HepG2 (cell line): Measurements from ENCODE around the gene MRPS14. TPM values are rescaled to one million over a fixed set of nuclear protein-coding genes. Genes with fewer than 3 reads are reported as not detected.

Experiments used
- ATAC-seq: fragments of 200-7000 bp; cut with Tn5 transposase; 3 replicates; pipeline ENCODE4 v1.9.1; 2020; ENCODE audit warnings: mild to moderate bottlenecking, moderate library complexity
- BruUV-seq: library from RNA; stranded (reverse); fragments of 400-500 nt; replicated peaks from 2 replicates; lab custom pipeline; 2021; lab: Mats Ljungman, UMichigan
- CTCF ChIA-PET: fragments of 300-600 bp; formaldehyde crosslinking; extraction: SDS; loops from one replicate; lab custom pipeline; 2021; ENCODE audit warnings: low total read pairs, inconsistent platforms, low intra/inter-chr PET ratio; lab: Yijun Ruan, JAX
- POLR2A ChIA-PET: fragments of 350-600 bp; sonication (Branson Sonifier 250); formaldehyde crosslinking; loops from one replicate; lab custom pipeline; 2020; ENCODE audit warnings: antibody characterized with exemption, inconsistent platforms; lab: Yijun Ruan, JAX
- DNase-seq: peaks from one replicate; pipeline ENCODE4 v3.0.0-alpha.2; 2015; ENCODE audit warnings: low spot score
- FAIRE-seq: peaks from 3 replicates; lab custom pipeline; 2011; peaks lifted over from hg19 to GRCh38; lab: Jason Lieb, UNC
- H2AFZ ChIP-seq: one replicate; pipeline ENCODE4 v1.6.1; 2011; ENCODE audit warnings: low read length, inconsistent platforms
- H3K27ac ChIP-seq: fragments of 300-600 bp; 3 replicates; pipeline ENCODE4 v1.8.0; 2011; ENCODE audit warnings: mixed run types, mild to moderate bottlenecking, mixed read lengths, low read length, inconsistent platforms; ENCODE audit not compliant: insufficient read depth; ENCODE audit errors: extremely low read length
- H3K27me3 ChIP-seq, 2 experiments: fragments of 200-600 bp in 1 of 2; 2 replicates in 1 of 2; 3 replicates in 1 of 2; pipeline versions ENCODE4 v1.6.0 to v1.8.0; 2011; ENCODE audit warnings: low read length in 2 of 2, mild to moderate bottlenecking in 2 of 2, moderate library complexity in 2 of 2, inconsistent platforms in 1 of 2; ENCODE audit not compliant: insufficient read depth in 2 of 2, control insufficient read depth in 1 of 2
- H3K36me3 ChIP-seq, 2 experiments: fragments of 200-600 bp in 1 of 2; replicated peaks in 1 of 2; 2 replicates in 1 of 2; 3 replicates in 1 of 2; pipeline versions ENCODE4 v1.5.1 to v1.8.0; 2011; ENCODE audit warnings: low read length in 2 of 2, inconsistent platforms in 1 of 2; ENCODE audit not compliant: insufficient read depth in 2 of 2, control insufficient read depth in 1 of 2
- H3K4me1 ChIP-seq: 2 replicates; pipeline ENCODE4 v1.5.1; 2012; ENCODE audit warnings: low read length, inconsistent platforms; ENCODE audit not compliant: insufficient read depth
- H3K4me2 ChIP-seq: 2 replicates; pipeline ENCODE4 v1.6.0; 2011; ENCODE audit warnings: low read depth, low read length, inconsistent platforms
- H3K4me3 ChIP-seq, 3 experiments: fragments of 200-600 bp in 1 of 3; sonication (generic), shearing (Covaris generic) in 1 of 3; replicated peaks in 1 of 3; 2 replicates each; pipeline ENCODE4 v1.5.1; 2011 to 2016; ENCODE audit warnings: low read length in 3 of 3, inconsistent platforms in 2 of 3, low read depth in 2 of 3, mild to moderate bottlenecking in 2 of 3, control low read depth in 1 of 3, mixed read lengths in 1 of 3; ENCODE audit not compliant: insufficient read depth in 1 of 3
- H3K79me2 ChIP-seq: one replicate; pipeline ENCODE4 v1.6.1; 2011; ENCODE audit warnings: low read length, inconsistent platforms; ENCODE audit not compliant: insufficient read depth
- H3K9ac ChIP-seq: 2 replicates; pipeline ENCODE4 v1.6.0; 2011; ENCODE audit warnings: mild to moderate bottlenecking, low read depth, low read length, inconsistent platforms; ENCODE audit not compliant: insufficient read depth
- H3K9me3 ChIP-seq: 2 replicates; pipeline ENCODE4 v1.5.1; 2012; ENCODE audit warnings: mild to moderate bottlenecking, low read length
- H4K20me1 ChIP-seq: 2 replicates; pipeline ENCODE4 v1.6.0; 2011; ENCODE audit warnings: inconsistent platforms, mild to moderate bottlenecking, low read length, moderate library complexity; ENCODE audit not compliant: insufficient read depth
- ATF4 ChIP-seq, 2 experiments: fragments of 450-650 bp in 1 of 2; sonication (generic) in 1 of 2; formaldehyde crosslinking; IDR thresholded peaks; 2 replicates each; pipeline versions ENCODE4 v1.5.0 to v1.8.0; 2020 to 2022; ENCODE audit warnings: mild to moderate bottlenecking in 1 of 2, missing genetic modification reagents in 1 of 2
- ATF6 ChIP-seq: sonication (generic); formaldehyde crosslinking; conservative IDR thresholded peaks from 2 replicates; pipeline ENCODE4 v1.4.0; 2020; ENCODE audit warnings: missing genetic modification reagents
- EP300 ChIP-seq, 3 experiments: sonication (generic) in 1 of 3; formaldehyde crosslinking in 1 of 3; IDR thresholded peaks; 2 replicates each; pipeline versions ENCODE4 v1.5.1 to v1.6.1; 2011 to 2020; ENCODE audit warnings: low read depth in 2 of 3, low read length in 2 of 3, borderline replicate concordance in 1 of 3, improper control_type of control experiment in 1 of 3, mild to moderate bottlenecking in 1 of 3, missing genetic modification reagents in 1 of 3, moderate library complexity in 1 of 3
- FOXK2 ChIP-seq: fragments of 450-650 bp; IDR thresholded peaks from 2 replicates; pipeline ENCODE4 v1.6.1; 2016
- HOXA9 ChIP-seq: sonication (generic); formaldehyde crosslinking; IDR thresholded peaks from 2 replicates; pipeline ENCODE4 v1.8.1; 2022; ENCODE audit warnings: missing genetic modification reagents, mild to moderate bottlenecking, moderate library complexity, borderline replicate concordance
- IRX3 ChIP-seq: sonication (generic); formaldehyde crosslinking; IDR thresholded peaks from 2 replicates; pipeline ENCODE4 v1.8.1; 2023; ENCODE audit warnings: mild to moderate bottlenecking, low read depth, missing genetic modification reagents, borderline replicate concordance
- KDM6A ChIP-seq: IDR thresholded peaks from 2 replicates; pipeline ENCODE4 v1.6.1; 2016; ENCODE audit warnings: low read depth
- PRDM4 ChIP-seq: sonication (generic); formaldehyde crosslinking; IDR thresholded peaks from 2 replicates; pipeline ENCODE4 v1.9.0; 2021; ENCODE audit warnings: missing genetic modification reagents, borderline replicate concordance
- SP2 ChIP-seq: sonication (generic); formaldehyde crosslinking; IDR thresholded peaks from 2 replicates; pipeline ENCODE4 v1.5.1; 2020; ENCODE audit warnings: mild to moderate bottlenecking, missing genetic modification reagents
- WGBS: methylation state at CpG from one replicate; pipeline ENCODE4 v1.1.6; 2017; ENCODE audit warnings: low lambda C conversion rate; 5-methylcytosine and 5-hydroxymethylcytosine counted together
- in situ Hi-C: cut with HindIII; loops from 2 replicates; pipeline ENCODE4 v1.10.0; 2017; ENCODE audit warnings: low pct_unique_long_range_greater_than_20kb; ENCODE audit not compliant: extremely low pct_ligation_motif_present
- intact Hi-C: fragments of 100-400 bp; cut with micrococcal nuclease; formaldehyde crosslinking; loops from one replicate; pipeline ENCODE4 v1.10.0; 2022; ENCODE audit not compliant: unreplicated experiment
- polyA plus RNA-seq, 8 experiments: library from polyadenylated mRNA; depleted of rRNA in 3 of 8; stranded (reverse) in 7 of 8; unstranded in 1 of 8; fragments of >200 nt; fragmentation: Illumina TruSeq in 4 of 8; extraction: Trizol in 4 of 8; gene quantifications; 2 replicates each; pipeline versions ENCODE4 v1.2.1 to v1.2.3, GENCODE V29; 2011 to 2016; ENCODE audit warnings: low read depth in 4 of 8, missing spikeins in 1 of 8, mixed read lengths in 1 of 8; ENCODE audit not compliant: insufficient read depth in 1 of 8
- total RNA-seq, 5 experiments: library from RNA; depleted of rRNA; stranded (reverse); fragments of >200 nt; fragmentation: Illumina TruSeq; extraction: Trizol; gene quantifications; 2 replicates each; pipeline ENCODE4 v1.2.3, GENCODE V29; 2016; ENCODE audit warnings: low read depth in 1 of 5
- TF ChIP-seq, protein P1 (sequence below): sonication (generic); formaldehyde crosslinking; IDR thresholded peaks from 2 replicates; pipeline ENCODE4 v1.5.0; 2020; ENCODE audit warnings: mild to moderate bottlenecking, missing genetic modification reagents
- TF ChIP-seq, protein P2 (sequence below): sonication (generic); formaldehyde crosslinking; IDR thresholded peaks from 2 replicates; pipeline ENCODE4; 2020; ENCODE audit warnings: missing genetic modification reagents, mild to moderate bottlenecking, borderline replicate concordance

MRPS14 gene
- total and polyA plus RNA-seq, 2 of the 13 experiments (the other 11 are each of a cell fraction or from before 2014, with no cell fraction given) = 36.6 to 43.2 TPM

DNA sequence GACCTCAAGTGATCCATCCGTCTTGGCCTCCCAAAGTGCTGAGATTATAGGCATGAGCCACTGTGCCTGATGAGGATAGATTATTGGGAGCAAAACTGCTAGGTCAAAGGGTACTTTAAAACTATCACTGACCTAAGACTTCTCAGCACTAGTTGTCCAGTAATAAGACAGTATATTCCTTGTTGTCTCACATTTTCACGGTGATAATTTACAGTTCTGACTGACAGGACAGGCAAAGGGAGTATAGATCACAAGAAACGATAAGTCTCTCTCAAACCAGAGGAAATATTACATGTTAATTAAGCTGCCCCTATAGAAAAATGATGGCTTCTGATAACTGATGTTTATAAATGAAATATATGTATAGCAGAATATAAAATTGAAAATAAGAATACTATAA, 3.7 kb downstream of the MRPS14 start (continued):
- TF ChIP-seq ATF4 (CRISPR knock-in tag; IDR thresholded peaks at IDR 0.05) (no peak), IRX3 (CRISPR knock-in tag) (no peak), EP300 (IDR thresholded peaks at IDR 0.05; ENCODE audit: low read depth in 2 of 2, low read length in 2 of 2) (no peak), EP300 (CRISPR knock-in tag; IDR thresholded peaks at IDR 0.05; ENCODE audit: borderline replicate concordance) (no peak)

DNA sequence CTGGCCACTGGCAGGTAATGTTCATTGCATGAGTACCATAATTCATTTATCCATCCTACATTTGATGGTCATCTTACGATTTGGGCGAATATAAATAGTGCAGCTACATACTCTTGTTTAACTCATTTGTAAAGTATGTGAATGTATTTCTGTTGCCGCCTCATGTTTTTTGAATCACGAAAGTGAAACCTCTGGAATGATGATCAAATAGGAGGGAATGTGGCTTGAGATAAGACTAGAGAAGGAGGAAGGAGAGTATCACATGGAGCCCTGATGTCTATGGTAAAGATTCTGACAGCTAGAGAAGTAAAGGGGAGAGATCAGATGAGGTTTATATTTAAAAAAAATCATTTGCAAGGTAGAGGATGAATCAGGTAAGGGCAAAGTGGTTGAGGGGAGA, 8.0 kb downstream of the MRPS14 start:
- FAIRE-seq (no peak), DNase-seq (no peak), ATAC-seq (no peak)
- no TSS peak for BruUV-seq
- peaks cover 8 to 77% of the 10 kb centered on the region in 2 experiments for H3K36me3 ChIP-seq
- H3K9ac ChIP-seq = no peak overlapping the region
- POLR2A ChIA-PET = interaction anchor here (1.8 kb wide), 1 partner anchor 8 kb away, joined by 9 read pairs; the partner anchor contains the start of gene MRPS14
- intact Hi-C loops = no loop called here
- no peaks in the 10 kb centered on the region for H3K4me1 ChIP-seq
- CTCF ChIA-PET = no interaction called here
- H3K27me3 ChIP-seq = no peaks in the 10 kb centered on the region
- no peaks in the 10 kb centered on the region for H4K20me1 ChIP-seq
- H3K4me2 ChIP-seq = no peak overlapping the region
- no peaks in the 10 kb centered on the region for H3K9me3 ChIP-seq
- TF ChIP-seq ATF6 (CRISPR knock-in tag) = no peak
- TF ChIP-seq, protein P1, sequence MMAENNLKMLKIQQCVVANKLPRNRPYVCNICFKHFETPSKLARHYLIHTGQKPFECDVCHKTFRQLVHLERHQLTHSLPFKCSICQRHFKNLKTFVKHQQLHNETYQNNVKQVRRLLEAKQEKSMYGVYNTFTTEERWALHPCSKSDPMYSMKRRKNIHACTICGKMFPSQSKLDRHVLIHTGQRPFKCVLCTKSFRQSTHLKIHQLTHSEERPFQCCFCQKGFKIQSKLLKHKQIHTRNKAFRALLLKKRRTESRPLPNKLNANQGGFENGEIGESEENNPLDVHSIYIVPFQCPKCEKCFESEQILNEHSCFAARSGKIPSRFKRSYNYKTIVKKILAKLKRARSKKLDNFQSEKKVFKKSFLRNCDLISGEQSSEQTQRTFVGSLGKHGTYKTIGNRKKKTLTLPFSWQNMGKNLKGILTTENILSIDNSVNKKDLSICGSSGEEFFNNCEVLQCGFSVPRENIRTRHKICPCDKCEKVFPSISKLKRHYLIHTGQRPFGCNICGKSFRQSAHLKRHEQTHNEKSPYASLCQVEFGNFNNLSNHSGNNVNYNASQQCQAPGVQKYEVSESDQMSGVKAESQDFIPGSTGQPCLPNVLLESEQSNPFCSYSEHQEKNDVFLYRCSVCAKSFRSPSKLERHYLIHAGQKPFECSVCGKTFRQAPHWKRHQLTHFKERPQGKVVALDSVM (CRISPR knock-in tag) = no peak
- TF ChIP-seq, protein P2, sequence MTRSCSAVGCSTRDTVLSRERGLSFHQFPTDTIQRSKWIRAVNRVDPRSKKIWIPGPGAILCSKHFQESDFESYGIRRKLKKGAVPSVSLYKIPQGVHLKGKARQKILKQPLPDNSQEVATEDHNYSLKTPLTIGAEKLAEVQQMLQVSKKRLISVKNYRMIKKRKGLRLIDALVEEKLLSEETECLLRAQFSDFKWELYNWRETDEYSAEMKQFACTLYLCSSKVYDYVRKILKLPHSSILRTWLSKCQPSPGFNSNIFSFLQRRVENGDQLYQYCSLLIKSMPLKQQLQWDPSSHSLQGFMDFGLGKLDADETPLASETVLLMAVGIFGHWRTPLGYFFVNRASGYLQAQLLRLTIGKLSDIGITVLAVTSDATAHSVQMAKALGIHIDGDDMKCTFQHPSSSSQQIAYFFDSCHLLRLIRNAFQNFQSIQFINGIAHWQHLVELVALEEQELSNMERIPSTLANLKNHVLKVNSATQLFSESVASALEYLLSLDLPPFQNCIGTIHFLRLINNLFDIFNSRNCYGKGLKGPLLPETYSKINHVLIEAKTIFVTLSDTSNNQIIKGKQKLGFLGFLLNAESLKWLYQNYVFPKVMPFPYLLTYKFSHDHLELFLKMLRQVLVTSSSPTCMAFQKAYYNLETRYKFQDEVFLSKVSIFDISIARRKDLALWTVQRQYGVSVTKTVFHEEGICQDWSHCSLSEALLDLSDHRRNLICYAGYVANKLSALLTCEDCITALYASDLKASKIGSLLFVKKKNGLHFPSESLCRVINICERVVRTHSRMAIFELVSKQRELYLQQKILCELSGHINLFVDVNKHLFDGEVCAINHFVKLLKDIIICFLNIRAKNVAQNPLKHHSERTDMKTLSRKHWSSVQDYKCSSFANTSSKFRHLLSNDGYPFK = no peak
- no peak for TF ChIP-seq SP2 (CRISPR knock-in tag)
- no peak for TF ChIP-seq HOXA9 (CRISPR knock-in tag)
- no peak for TF ChIP-seq FOXK2
- TF ChIP-seq PRDM4 (CRISPR knock-in tag) = no peak
- no peak for TF ChIP-seq KDM6A (CRISPR knock-in tag)
- 97% methylated on average over 4 of the region's 4 CpGs for WGBS
- no peak overlapping the region for H3K27ac ChIP-seq
- H2AFZ ChIP-seq = no peak overlapping the region
- no peaks in the 10 kb centered on the region for H3K79me2 ChIP-seq
- no peak overlapping the region for H3K4me3 ChIP-seq
- in situ Hi-C loops = no loop called here
